Endothelial cell (in vitro differentiated cells): ENCODE results near the gene TCFL5. TPM values are rescaled to one million over a fixed set of nuclear protein-coding genes. Genes with fewer than 3 reads are reported as not detected.
A peak's percentile ranks its signal among the peaks of the same experiment; 100 is the strongest.
"Not testable (repeated sequence)": the region's sequence is repeated elsewhere in the genome, so short reads cannot be mapped to it uniquely, and the experiment has no call there.

ENCODE experiments used
- DNase-seq: peaks from one replicate; pipeline ENCODE4 v3.0.0; 2021; ENCODE audit warnings: low spot score
- H3K27ac Mint-ChIP-seq: one replicate; pipeline ENCODE4 v1.8.0; 2021; ENCODE audit warnings: mixed read lengths, inconsistent platforms; ENCODE audit not compliant: unreplicated experiment
- H3K27me3 Mint-ChIP-seq: one replicate; pipeline ENCODE4 v1.8.0; 2021; ENCODE audit warnings: mild to moderate bottlenecking, moderate library complexity, mixed read lengths, inconsistent platforms; ENCODE audit not compliant: unreplicated experiment
- H3K36me3 Mint-ChIP-seq: one replicate; pipeline ENCODE4 v1.8.0; 2021; ENCODE audit warnings: mild to moderate bottlenecking, low read depth, mixed read lengths, inconsistent platforms; ENCODE audit not compliant: unreplicated experiment
- H3K4me1 Mint-ChIP-seq: one replicate; pipeline ENCODE4 v1.8.0; 2021; ENCODE audit warnings: mild to moderate bottlenecking, mixed read lengths, inconsistent platforms; ENCODE audit not compliant: unreplicated experiment
- H3K4me3 Mint-ChIP-seq: one replicate; pipeline ENCODE4 v1.8.0; 2021; ENCODE audit warnings: mild to moderate bottlenecking, mixed read lengths, inconsistent platforms; ENCODE audit not compliant: unreplicated experiment
- H3K9me3 Mint-ChIP-seq: one replicate; pipeline ENCODE4 v1.8.0; 2021; ENCODE audit warnings: mixed read lengths, inconsistent platforms; ENCODE audit not compliant: unreplicated experiment
- total RNA-seq: library from RNA; stranded (reverse); fragmentation: NEBNext Ultra II Directional; extraction: Animal tissue kit (Norgen Biotek cat#: 25700); gene quantifications from one replicate; pipeline ENCODE4 v1.2.1, GENCODE V29; 2021; ENCODE audit not compliant: unreplicated experiment
- TF ChIP-seq, protein P1 (sequence below): fragments of 200-600 bp; sonication (generic); IDR thresholded peaks from one replicate; pipeline ENCODE4 v1.5.0; 2021; ENCODE audit warnings: antibody characterized with exemption; ENCODE audit not compliant: unreplicated experiment

TCFL5 gene
- total RNA-seq, 1 donor from 2014 or later = 30.9 TPM

- H3K4me3 Mint-ChIP-seq = peak overlapping the region; percentile 4
Observed at GRCh38 chr20:62850333-62850974, 11.2 kb downstream of the TCFL5 start.

GRCh38 chr20:62849431-62849830, 12.2 kb downstream of the TCFL5 start:
- DNase-seq = no peak
- Mint-ChIP-seq H3K9me3 (no peaks in the 10 kb centered on the region), H3K4me1 (no peaks in the 10 kb centered on the region), H3K27me3 (peaks cover 7% of the 10 kb centered on the region), H3K27ac (no peak overlapping the region), H3K36me3 (peaks cover 24% of the 10 kb centered on the region), H3K4me3 (no peak overlapping the region)
- TF ChIP-seq, protein P1, sequence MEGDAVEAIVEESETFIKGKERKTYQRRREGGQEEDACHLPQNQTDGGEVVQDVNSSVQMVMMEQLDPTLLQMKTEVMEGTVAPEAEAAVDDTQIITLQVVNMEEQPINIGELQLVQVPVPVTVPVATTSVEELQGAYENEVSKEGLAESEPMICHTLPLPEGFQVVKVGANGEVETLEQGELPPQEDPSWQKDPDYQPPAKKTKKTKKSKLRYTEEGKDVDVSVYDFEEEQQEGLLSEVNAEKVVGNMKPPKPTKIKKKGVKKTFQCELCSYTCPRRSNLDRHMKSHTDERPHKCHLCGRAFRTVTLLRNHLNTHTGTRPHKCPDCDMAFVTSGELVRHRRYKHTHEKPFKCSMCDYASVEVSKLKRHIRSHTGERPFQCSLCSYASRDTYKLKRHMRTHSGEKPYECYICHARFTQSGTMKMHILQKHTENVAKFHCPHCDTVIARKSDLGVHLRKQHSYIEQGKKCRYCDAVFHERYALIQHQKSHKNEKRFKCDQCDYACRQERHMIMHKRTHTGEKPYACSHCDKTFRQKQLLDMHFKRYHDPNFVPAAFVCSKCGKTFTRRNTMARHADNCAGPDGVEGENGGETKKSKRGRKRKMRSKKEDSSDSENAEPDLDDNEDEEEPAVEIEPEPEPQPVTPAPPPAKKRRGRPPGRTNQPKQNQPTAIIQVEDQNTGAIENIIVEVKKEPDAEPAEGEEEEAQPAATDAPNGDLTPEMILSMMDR = no peak

More at GRCh38 chr20:62850333-62850974, 11.2 kb downstream of the TCFL5 start:
- peaks cover 21% of the 10 kb centered on the region for H3K36me3 Mint-ChIP-seq
- DNase-seq = no peak
- TF ChIP-seq, protein P1 = no peak
- H3K9me3 Mint-ChIP-seq = no peaks in the 10 kb centered on the region
- H3K27ac Mint-ChIP-seq = peak overlapping the region; percentile 45
- H3K4me1 Mint-ChIP-seq = no peaks in the 10 kb centered on the region
- peaks cover 7% of the 10 kb centered on the region for H3K27me3 Mint-ChIP-seq

DNA sequence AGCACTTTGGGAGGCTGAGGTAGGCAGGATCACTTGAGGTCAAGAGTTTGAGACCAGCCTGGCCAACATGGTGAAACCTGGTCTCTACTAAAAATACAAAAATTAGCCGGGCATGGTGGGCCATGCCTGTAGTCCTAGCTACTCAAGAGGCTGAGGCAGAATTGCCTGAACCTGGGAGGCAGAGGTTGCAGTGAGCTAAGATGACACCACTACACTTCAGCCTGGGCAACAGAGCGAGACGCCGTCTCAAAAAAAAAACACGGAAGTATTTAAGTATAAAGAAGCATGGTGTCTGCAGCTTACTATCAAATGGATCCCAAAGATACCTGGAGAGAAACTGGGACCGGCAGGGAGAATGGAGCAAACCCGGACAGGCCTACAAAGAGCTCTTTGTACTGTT, 12.7 kb downstream of the TCFL5 start:
- H3K27me3 Mint-ChIP-seq, H3K4me3 Mint-ChIP-seq, H3K27ac Mint-ChIP-seq, DNase-seq, H3K4me1 Mint-ChIP-seq, H3K9me3 Mint-ChIP-seq: not testable (repeated sequence)
- H3K36me3 Mint-ChIP-seq = peaks cover 20% of the 10 kb centered on the region

- no peak for DNase-seq
- H3K4me1 Mint-ChIP-seq = no peaks in the 10 kb centered on the region
- H3K36me3 Mint-ChIP-seq = peaks cover 11% of the 10 kb centered on the region
- TF ChIP-seq, protein P1 = no peak
- H3K27me3 Mint-ChIP-seq = peaks cover 2% of the 10 kb centered on the region
- H3K27ac Mint-ChIP-seq = no peak overlapping the region
- H3K4me3 Mint-ChIP-seq = no peak overlapping the region
- no peaks in the 10 kb centered on the region for H3K9me3 Mint-ChIP-seq
Observed at GRCh38 chr20:62846166-62846890, 15.3 kb downstream of the TCFL5 start.

DNA sequence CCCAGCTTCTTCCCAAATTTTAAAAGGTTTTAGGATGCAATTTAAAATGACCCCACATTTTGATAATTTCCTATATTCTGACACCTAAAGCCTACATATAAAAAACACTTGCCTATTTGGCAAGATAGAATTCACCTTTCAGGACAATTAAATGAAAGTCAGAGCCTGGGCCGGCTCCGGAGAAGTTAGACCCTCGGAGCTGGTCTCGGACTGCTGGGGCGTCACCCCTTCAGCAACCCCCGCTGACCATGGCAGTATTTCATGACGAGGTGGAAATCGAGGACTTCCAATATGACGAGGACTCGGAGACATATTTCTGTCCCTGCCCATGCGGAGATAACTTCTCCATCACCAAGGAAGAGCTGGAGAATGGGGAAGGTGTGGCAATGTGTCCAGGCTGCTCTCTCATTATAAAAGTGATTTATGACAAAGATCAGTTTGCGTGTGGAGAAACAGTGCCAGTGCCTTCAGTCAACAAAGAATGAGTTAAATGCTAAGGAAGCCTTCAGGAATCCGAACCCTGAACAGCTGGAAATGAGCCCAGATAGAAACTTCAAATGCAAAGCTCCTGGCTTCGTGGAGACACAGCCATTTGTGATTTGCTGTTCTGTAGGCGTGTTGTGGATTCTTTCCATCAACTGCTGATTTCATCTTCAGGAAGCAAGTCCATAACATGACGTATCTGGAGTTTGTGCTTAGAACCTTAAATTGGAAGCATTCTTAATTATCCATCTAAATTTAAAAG, 16.0 kb downstream of the TCFL5 start:
- TF ChIP-seq, protein P1 = no peak
- no peak overlapping the region for H3K27ac Mint-ChIP-seq
- peaks cover 11% of the 10 kb centered on the region for H3K36me3 Mint-ChIP-seq
- H3K4me3 Mint-ChIP-seq = peak overlapping the region; percentile 42
- no peaks in the 10 kb centered on the region for H3K9me3 Mint-ChIP-seq
- no peak for DNase-seq
- no peaks in the 10 kb centered on the region for H3K4me1 Mint-ChIP-seq
- H3K27me3 Mint-ChIP-seq = no peaks in the 10 kb centered on the region
